ENCODE measurements around the gene RNF157. TPM values are rescaled to one million over a fixed set of nuclear protein-coding genes. Genes with fewer than 3 reads are reported as not detected.
A peak's percentile ranks its signal among the peaks of the same experiment; 100 is the strongest.
"Not testable (repeated sequence)": the region's sequence is repeated elsewhere in the genome, so short reads cannot be mapped to it uniquely, and the experiment has no call there.

The RNF157 gene
- total RNA-seq, 1 donor from 2014 or later = 6.8 TPM

DNA sequence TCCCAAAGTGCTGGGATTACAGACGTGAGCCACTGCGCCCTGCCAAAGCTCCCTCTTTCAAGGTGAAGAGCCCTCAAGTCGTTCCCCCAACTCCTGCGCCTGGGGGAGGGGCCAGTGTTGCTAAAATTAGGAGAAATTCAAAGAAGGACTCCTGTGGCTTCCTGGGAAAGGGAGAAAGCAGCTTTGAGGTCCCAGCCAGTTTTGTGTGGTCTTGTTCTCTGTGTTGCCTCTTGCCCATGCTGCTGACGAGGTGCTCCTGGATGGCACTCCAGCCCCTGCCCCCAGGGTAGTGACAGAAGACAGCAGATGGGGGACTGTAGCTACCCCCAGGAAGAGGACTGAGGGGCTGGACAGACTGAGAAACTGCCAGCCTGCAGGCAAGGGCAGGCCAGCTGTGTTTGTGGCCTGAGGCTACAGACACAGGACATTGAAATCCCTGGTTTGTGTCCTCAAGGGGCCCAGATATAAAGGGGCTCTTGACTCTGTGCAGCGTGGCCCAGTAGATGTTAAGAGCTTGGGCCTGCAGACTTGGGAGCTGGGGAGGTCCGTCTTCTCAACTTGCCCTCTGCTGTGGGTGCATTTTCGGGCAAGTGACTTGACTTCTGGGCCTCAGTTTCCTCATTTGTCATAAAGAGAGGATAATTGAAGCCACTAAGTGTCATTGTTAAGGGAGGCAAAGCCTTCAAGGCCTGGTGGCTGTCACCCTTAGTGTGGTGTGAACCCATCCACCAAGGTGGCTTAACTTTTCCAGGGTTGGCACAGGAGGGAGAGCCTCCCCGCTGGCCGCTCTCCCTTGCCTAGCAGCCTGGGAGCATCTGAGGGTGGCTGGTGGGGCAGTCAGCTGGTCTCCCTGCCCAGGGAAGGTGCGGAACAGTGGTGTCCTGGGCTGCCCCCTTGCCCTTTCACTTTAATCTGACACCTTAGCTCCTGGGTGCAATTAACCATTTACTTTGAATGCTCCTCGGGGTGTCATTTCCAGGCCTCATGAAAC, 29.0 kb upstream of the RNF157 start:
- peaks cover 0 to 5% (median 2%) of the 10 kb centered on the region in 3 donors for H3K36me3 ChIP-seq (ENCODE audit: control insufficient read depth in 3 of 3, insufficient read depth in 3 of 3, low read length in 3 of 3)
- peak overlapping the region in 2 of 3 donors; percentile 8 to 45 for H3K4me3 ChIP-seq (ENCODE audit: low read length in 3 of 3)
- H3K27me3 ChIP-seq (ENCODE audit: control insufficient read depth in 3 of 3, insufficient read depth in 3 of 3, low read length in 3 of 3) = no peaks in the 10 kb centered on the region
- peak overlapping the region; percentile 78 for H3K27ac ChIP-seq (ENCODE audit: low read depth, low read length)
- no peaks in the 10 kb centered on the region for H3K9me3 ChIP-seq (ENCODE audit: control insufficient read depth in 3 of 3, low read length in 3 of 3)
- H3K9ac ChIP-seq (ENCODE audit: low read depth in 1 of 3, low read length in 3 of 3) = peak overlapping the region in 1 of 3 donors; percentile 71
- peaks cover 62 to 73% (median 67%) of the 10 kb centered on the region in 3 donors for H3K4me1 ChIP-seq (ENCODE audit: control insufficient read depth in 3 of 3, insufficient read depth in 3 of 3, low read length in 3 of 3)

DNA sequence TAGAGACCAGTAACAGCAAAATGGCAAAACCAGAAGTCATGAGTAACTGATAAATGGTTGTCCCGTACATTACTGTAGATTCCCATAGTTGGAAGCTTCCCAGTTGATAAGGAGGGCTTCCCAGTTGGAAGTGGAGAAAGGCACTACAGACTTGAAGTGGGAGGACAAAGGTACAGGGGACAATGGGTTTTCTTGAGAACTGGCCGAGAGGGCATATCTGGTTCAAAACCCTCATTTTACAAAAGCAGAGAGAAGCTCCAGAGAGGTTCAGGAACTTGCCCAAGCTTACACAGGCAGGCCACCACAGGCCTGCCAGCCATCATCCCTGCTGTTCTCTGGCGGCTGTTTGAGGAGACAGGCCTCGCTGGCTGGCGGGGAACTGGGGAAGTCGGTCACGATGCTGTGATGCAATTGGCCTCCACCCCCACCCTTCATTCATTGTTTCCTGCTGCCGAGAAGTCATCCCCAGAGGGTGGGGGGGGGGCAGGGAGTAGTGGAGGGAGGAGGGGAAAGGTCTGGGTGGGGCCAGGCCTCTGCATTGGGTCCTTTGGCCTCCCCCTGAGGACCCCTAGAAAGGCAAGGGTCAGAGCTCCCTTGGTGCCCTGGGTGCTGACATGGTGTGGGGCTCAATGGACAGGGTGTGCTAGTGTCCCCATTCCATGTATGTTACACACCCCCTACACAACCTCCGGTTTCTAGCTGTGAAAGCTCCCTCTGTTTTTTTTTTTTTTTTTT, 27.9 kb upstream of the RNF157 start:
- peaks cover 0 to 5% (median 2%) of the 10 kb centered on the region in 3 donors for H3K36me3 ChIP-seq (ENCODE audit: control insufficient read depth in 3 of 3, insufficient read depth in 3 of 3, low read length in 3 of 3)
- H3K4me1 ChIP-seq (ENCODE audit: control insufficient read depth in 3 of 3, insufficient read depth in 3 of 3, low read length in 3 of 3) = peaks cover 67 to 71% (median 69%) of the 10 kb centered on the region in 3 donors
- H3K27ac ChIP-seq (ENCODE audit: low read depth, low read length) = peak overlapping the region; percentile 78
- no peaks in the 10 kb centered on the region for H3K27me3 ChIP-seq (ENCODE audit: control insufficient read depth in 3 of 3, insufficient read depth in 3 of 3, low read length in 3 of 3)
- peak overlapping the region in 2 of 3 donors; percentile 33 to 45 for H3K9ac ChIP-seq (ENCODE audit: low read depth in 1 of 3, low read length in 3 of 3)
- peak overlapping the region in 2 of 3 donors; percentile 21 to 38 for H3K4me3 ChIP-seq (ENCODE audit: low read length in 3 of 3)
- H3K9me3 ChIP-seq (ENCODE audit: control insufficient read depth in 3 of 3, low read length in 3 of 3) = no peaks in the 10 kb centered on the region

DNA sequence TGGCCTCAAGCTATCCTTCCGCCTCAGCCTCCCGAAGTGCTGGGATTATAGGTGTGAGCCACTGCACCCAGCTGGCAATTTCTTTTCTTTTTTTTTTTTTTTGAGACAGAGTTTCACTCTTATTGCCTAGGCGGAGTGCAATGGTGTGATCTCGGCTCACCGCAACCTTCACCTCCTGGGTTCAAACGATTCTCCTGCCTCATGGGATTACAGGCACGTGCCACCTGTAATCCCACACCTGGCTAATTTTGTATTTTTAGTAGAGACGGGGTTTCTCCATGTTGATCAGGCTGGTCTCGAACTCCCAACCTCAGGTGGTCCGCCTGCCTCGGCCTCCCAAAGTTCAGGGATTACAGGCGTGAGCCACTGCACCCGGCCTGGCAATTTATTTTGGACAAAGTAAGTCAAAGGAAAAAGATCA, 27.3 kb upstream of the RNF157 start:
- peak overlapping the region in 1 of 3 donors; percentile 38 for H3K4me3 ChIP-seq (ENCODE audit: low read length in 3 of 3)
- H3K9ac ChIP-seq (ENCODE audit: low read depth in 1 of 3, low read length in 3 of 3) = peak overlapping the region in 2 of 3 donors; percentile 33 to 45
- H3K27ac ChIP-seq (ENCODE audit: low read depth, low read length) = peak overlapping the region; percentile 78
- peaks cover 67 to 71% (median 69%) of the 10 kb centered on the region in 3 donors for H3K4me1 ChIP-seq (ENCODE audit: control insufficient read depth in 3 of 3, insufficient read depth in 3 of 3, low read length in 3 of 3)
- not testable (repeated sequence) for H3K36me3 ChIP-seq (ENCODE audit: control insufficient read depth in 3 of 3, insufficient read depth in 3 of 3, low read length in 3 of 3); H3K27me3 ChIP-seq (ENCODE audit: control insufficient read depth in 3 of 3, insufficient read depth in 3 of 3, low read length in 3 of 3); H3K9me3 ChIP-seq (ENCODE audit: control insufficient read depth in 3 of 3, low read length in 3 of 3)

DNA sequence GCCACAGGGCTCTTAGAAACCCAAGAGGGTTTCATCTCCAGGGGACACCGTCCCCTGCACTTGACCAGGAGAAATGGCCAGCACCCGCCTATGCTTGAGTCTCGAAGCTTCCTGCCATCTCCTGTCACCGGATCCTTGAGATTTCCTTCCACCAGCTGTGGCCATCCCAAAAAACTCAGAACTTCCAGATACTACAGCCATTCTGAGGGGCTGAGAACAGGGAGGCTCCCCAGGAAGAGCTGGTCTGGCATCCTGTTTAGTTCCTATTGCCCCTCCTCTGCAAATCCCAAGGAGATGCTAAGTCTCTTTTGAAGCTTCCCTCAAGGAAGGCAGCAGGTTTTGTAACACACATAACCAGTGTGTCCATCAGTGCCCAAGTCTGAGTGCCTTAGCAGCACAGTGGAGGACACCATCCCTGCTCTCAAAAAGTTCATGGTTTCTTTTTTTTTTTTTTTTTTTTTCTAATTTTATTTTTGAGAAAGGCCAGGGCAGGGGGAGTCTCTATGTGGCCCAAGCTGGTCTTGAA, 26.8 kb upstream of the RNF157 start:
- H3K27me3 ChIP-seq (ENCODE audit: control insufficient read depth in 3 of 3, insufficient read depth in 3 of 3, low read length in 3 of 3) = no peaks in the 10 kb centered on the region
- H3K27ac ChIP-seq (ENCODE audit: low read depth, low read length) = peak overlapping the region; percentile 83
- peak overlapping the region; percentile 68 to 81 (median 81) for H3K4me3 ChIP-seq (ENCODE audit: low read length in 3 of 3)
- peaks cover 0 to 5% (median 2%) of the 10 kb centered on the region in 3 donors for H3K36me3 ChIP-seq (ENCODE audit: control insufficient read depth in 3 of 3, insufficient read depth in 3 of 3, low read length in 3 of 3)
- peak overlapping the region; percentile 16 to 91 (median 79) for H3K9ac ChIP-seq (ENCODE audit: low read depth in 1 of 3, low read length in 3 of 3)
- peaks cover 64 to 69% (median 67%) of the 10 kb centered on the region in 3 donors for H3K4me1 ChIP-seq (ENCODE audit: control insufficient read depth in 3 of 3, insufficient read depth in 3 of 3, low read length in 3 of 3)
- H3K9me3 ChIP-seq (ENCODE audit: control insufficient read depth in 3 of 3, low read length in 3 of 3) = no peaks in the 10 kb centered on the region

DNA sequence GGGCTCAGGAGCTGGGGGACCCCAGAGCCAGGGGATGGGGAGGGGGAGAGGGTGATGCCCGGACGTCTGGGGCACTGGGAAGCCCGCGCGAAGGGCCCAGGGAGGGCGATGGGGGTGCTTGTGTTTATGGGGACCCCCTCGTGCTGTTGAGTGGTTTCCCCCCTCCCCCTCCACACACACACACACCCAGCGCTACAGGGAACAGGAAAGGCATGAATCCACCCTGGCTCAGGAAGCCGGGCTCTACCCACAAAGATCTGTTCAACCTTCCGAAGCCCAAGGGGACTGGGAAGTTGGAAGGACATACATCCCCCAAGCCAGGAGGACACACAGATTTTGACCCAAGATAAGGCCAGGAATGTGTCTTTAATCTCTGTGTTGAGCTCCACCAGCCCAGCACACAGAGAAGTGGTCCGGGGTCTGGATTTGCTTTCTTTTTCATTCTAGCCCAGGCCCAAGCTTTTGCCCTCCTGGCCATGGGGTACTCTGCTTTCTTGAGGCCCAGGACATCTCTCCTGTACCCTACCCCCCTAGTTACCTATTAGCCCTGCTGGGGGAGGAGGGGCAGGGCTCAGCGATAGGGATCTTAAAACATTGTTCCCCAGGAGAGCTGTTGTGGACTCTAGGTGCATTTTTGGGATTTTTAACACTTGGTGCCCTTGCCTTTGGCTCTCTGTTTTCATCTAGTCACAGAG, 26.1 kb upstream of the RNF157 start:
- Histone ChIP-seq H3K36me3 (ENCODE audit: control insufficient read depth in 3 of 3, insufficient read depth in 3 of 3, low read length in 3 of 3) (peaks cover 0 to 5% (median 2%) of the 10 kb centered on the region in 3 donors), H3K4me3 (ENCODE audit: low read length in 3 of 3) (peak overlapping the region; percentile 68 to 81 (median 81)), H3K9ac (ENCODE audit: low read depth in 1 of 3, low read length in 3 of 3) (peak overlapping the region; percentile 79 to 91 (median 79)), H3K27ac (ENCODE audit: low read depth, low read length) (peak overlapping the region; percentile 83), H3K27me3 (ENCODE audit: control insufficient read depth in 3 of 3, insufficient read depth in 3 of 3, low read length in 3 of 3) (no peaks in the 10 kb centered on the region), H3K9me3 (ENCODE audit: control insufficient read depth in 3 of 3, low read length in 3 of 3) (no peaks in the 10 kb centered on the region), H3K4me1 (ENCODE audit: control insufficient read depth in 3 of 3, insufficient read depth in 3 of 3, low read length in 3 of 3) (peaks cover 60 to 62% (median 61%) of the 10 kb centered on the region in 3 donors)

DNA sequence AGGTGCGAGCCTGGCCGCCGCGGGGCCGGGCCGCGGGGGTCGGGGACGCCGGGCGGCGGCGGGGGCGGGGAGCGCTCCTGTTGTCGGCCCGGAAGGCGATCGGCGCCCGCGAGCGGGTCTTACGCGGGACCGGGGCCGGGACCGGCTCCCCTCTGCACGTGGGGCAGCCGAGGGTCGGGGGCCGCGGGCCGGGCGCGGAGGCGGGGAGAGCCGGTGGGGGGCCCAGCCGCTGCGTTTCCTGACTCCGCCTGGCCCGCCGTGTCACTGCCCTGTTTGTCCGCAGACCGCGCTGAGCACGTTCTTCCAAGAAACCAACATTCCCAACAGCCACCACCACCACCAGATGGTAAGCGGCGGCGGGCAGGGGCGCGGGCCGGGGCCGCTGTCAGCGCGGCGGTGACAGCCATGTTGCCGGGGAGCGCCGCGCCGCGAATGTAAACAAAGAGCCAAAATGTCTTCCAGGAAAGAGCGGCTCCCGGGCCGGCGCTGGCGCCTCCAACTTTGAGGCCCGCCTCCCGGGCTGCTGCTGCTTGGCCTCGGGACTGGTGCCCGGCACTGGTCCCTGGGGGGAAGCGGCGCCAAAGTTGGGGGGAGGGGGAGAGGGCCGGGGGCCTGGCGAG, 25.4 kb upstream of the RNF157 start:
- H3K36me3 ChIP-seq (ENCODE audit: control insufficient read depth in 3 of 3, insufficient read depth in 3 of 3, low read length in 3 of 3) = peaks cover 0 to 5% (median 2%) of the 10 kb centered on the region in 3 donors
- peak overlapping the region; percentile 79 to 91 (median 81) for H3K9ac ChIP-seq (ENCODE audit: low read depth in 1 of 3, low read length in 3 of 3)
- H3K4me1 ChIP-seq (ENCODE audit: control insufficient read depth in 3 of 3, insufficient read depth in 3 of 3, low read length in 3 of 3) = peaks cover 54 to 59% (median 55%) of the 10 kb centered on the region in 3 donors
- H3K27me3 ChIP-seq (ENCODE audit: control insufficient read depth in 3 of 3, insufficient read depth in 3 of 3, low read length in 3 of 3) = no peaks in the 10 kb centered on the region
- H3K9me3 ChIP-seq (ENCODE audit: control insufficient read depth in 3 of 3, low read length in 3 of 3) = no peaks in the 10 kb centered on the region
- peak overlapping the region; percentile 68 to 81 (median 81) for H3K4me3 ChIP-seq (ENCODE audit: low read length in 3 of 3)
- H3K27ac ChIP-seq (ENCODE audit: low read depth, low read length) = peak overlapping the region; percentile 83

DNA sequence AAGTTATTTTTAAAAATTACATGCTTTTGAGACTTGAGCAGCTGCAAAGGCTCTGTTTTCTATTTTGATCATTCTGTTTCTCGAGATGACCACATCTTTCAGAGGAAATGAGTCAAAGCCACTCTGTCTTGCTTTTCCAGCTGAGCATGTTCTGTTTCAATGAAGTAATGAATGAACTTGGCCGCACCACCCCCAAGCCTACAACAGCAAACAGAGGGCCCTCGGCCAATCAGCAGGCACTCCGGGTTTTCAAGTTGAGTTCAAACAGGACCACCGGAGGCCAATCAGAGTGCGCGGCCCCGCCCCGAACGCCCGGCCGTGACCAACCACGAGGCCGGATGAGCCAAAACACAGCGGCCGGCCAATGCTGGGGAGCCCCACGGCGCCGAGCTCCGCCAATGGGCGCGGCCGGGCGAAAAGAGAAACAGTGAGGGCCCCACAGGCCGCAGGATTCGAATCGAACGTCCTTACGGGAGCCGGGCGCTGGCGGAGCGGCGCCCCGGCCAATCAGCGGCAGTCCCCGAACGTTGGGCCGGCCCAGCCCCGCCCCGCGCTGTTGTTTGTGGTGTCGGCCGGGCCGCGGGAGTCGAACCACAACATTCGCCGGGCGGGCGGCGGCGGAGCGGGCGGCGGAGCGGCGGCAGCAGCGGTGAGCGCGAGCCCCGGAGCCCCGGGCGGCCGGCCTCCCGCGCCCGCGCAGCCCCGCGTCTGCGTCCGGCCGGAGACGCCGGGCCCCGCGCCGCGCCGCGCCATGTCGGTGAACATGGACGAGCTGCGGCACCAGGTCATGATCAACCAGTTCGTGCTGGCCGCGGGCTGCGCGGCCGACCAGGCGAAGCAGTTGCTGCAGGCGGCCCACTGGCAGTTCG, 24.7 kb upstream of the RNF157 start, which contains the start of gene UBALD2:
Gene UBALD2, plus strand, starts transcription at position 594 of the 869 bp plus-strand sequence. Its CDS starts 158 bp downstream, at position 752.
- Histone ChIP-seq H3K9me3 (ENCODE audit: control insufficient read depth in 3 of 3, low read length in 3 of 3) (no peaks in the 10 kb centered on the region), H3K27ac (ENCODE audit: low read depth, low read length) (peak within 1 kb of the TSS; percentile 83), H3K4me1 (ENCODE audit: control insufficient read depth in 3 of 3, insufficient read depth in 3 of 3, low read length in 3 of 3) (peaks cover 51 to 57% (median 51%) of the 10 kb centered on the region in 3 donors), H3K4me3 (ENCODE audit: low read length in 3 of 3) (peak within 1 kb of the TSS; percentile 68 to 81 (median 81)), H3K27me3 (ENCODE audit: control insufficient read depth in 3 of 3, insufficient read depth in 3 of 3, low read length in 3 of 3) (no peaks in the 10 kb centered on the region), H3K9ac (ENCODE audit: low read depth in 1 of 3, low read length in 3 of 3) (peak within 1 kb of the TSS; percentile 79 to 91 (median 81)), H3K36me3 (ENCODE audit: control insufficient read depth in 3 of 3, insufficient read depth in 3 of 3, low read length in 3 of 3) (peaks cover 0 to 4% (median 2%) of the 10 kb centered on the region in 3 donors)

DNA sequence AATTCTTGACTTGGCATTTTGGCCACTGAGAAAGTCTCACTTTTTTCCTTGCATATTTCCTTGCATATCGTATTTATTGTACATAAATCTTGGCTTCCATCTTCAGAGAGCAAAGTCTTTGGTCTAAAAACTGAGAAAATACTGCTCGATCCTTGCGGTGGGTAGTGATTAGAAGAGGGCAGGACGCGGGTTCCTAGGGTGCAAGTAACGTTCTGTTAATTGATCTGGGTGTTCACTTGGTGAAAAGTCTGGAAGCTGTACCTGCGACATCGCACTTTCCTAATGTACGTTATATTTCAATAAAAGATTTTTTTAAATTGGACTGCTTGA, 24.1 kb upstream of the RNF157 start:
- H3K4me1 ChIP-seq (ENCODE audit: control insufficient read depth in 3 of 3, insufficient read depth in 3 of 3, low read length in 3 of 3) = peaks cover 45 to 54% (median 45%) of the 10 kb centered on the region in 3 donors
- peak overlapping the region; percentile 11 to 46 (median 40) for H3K9ac ChIP-seq (ENCODE audit: low read depth in 1 of 3, low read length in 3 of 3)
- H3K27me3 ChIP-seq (ENCODE audit: control insufficient read depth in 3 of 3, insufficient read depth in 3 of 3, low read length in 3 of 3) = no peaks in the 10 kb centered on the region
- peak overlapping the region; percentile 57 for H3K27ac ChIP-seq (ENCODE audit: low read depth, low read length)
- H3K36me3 ChIP-seq (ENCODE audit: control insufficient read depth in 3 of 3, insufficient read depth in 3 of 3, low read length in 3 of 3) = peaks cover 0 to 3% (median 2%) of the 10 kb centered on the region in 3 donors
- no peaks in the 10 kb centered on the region for H3K9me3 ChIP-seq (ENCODE audit: control insufficient read depth in 3 of 3, low read length in 3 of 3)
- H3K4me3 ChIP-seq (ENCODE audit: low read length in 3 of 3) = peak overlapping the region; percentile 39 to 55 (median 49)

All from skeletal muscle tissue (tissue), 4 donors.